ENCODE data around the gene TASL.

- TF ChIP-seq ZNF384 (IDR thresholded peaks at IDR 0.05) (no peak), ARNT (IDR thresholded peaks at IDR 0.05) (no peak), TARDBP (IDR thresholded peaks at IDR 0.05) (no peak), L3MBTL2 (conservative IDR thresholded peaks at IDR 0.05) (no peak), HDGF (IDR thresholded peaks at IDR 0.05; ENCODE audit: borderline replicate concordance) (no peak), FOXK2 (IDR thresholded peaks at IDR 0.05) (no peak)
These were observed 44.3 kb downstream of the TASL start for GRCh38 chrX:30533266-30533665.
